OCI-LY7 (cell line): Measurements from ENCODE around the gene TMEM72. TPM values are rescaled to one million over a fixed set of nuclear protein-coding genes. Genes with fewer than 3 reads are reported as not detected.

Experiments
- BruUV-seq: library from RNA; stranded (reverse); fragments of 400-500 nt; replicated peaks from 2 replicates; lab custom pipeline; 2021; lab: Mats Ljungman, UMichigan
- CTCF ChIA-PET: fragments of 300-600 bp; sonication (Branson Sonifier 250); formaldehyde crosslinking; loops from one replicate; lab custom pipeline; 2022; ENCODE audit warnings: antibody characterized with exemption; ENCODE audit not compliant: unreplicated experiment; lab: Charles Lee
- POLR2A ChIA-PET: fragments of 300-600 bp; sonication (Branson Sonifier 250); formaldehyde crosslinking; loops from one replicate; lab custom pipeline; 2022; ENCODE audit warnings: antibody characterized with exemption; lab: Charles Lee
- DNase-seq: peaks from one replicate; pipeline ENCODE4 v3.0.0-alpha.2; 2015; ENCODE audit warnings: low spot score
- H2AFZ ChIP-seq: fragments of 200-600 bp; sonication (generic), shearing (Covaris generic); 2 replicates; pipeline ENCODE4 v1.6.1; 2014; ENCODE audit warnings: mild to moderate bottlenecking, antibody characterized with exemption, low read length, moderate library complexity
- H3K27ac ChIP-seq: fragments of 200-600 bp; sonication (generic); 2 replicates; pipeline ENCODE4 v1.5.1; 2014; ENCODE audit warnings: mixed run types, low read depth, mild to moderate bottlenecking, moderate library complexity, low read length, inconsistent platforms; ENCODE audit not compliant: poor library complexity, severe bottlenecking
- H3K36me3 ChIP-seq: fragments of 200-600 bp; sonication (generic); 2 replicates; pipeline ENCODE4 v1.6.1; 2014; ENCODE audit warnings: mild to moderate bottlenecking, antibody characterized with exemption, low read length, moderate library complexity, mixed read lengths; ENCODE audit not compliant: insufficient read depth
- H3K4me1 ChIP-seq: fragments of 200-600 bp; sonication (generic); 2 replicates; pipeline ENCODE4 v1.5.1; 2014; ENCODE audit warnings: mild to moderate bottlenecking, low read length; ENCODE audit not compliant: insufficient read depth, poor library complexity, severe bottlenecking
- H3K4me2 ChIP-seq: fragments of 200-600 bp; sonication (generic); 2 replicates; pipeline ENCODE4 v1.6.1; 2014; ENCODE audit warnings: mild to moderate bottlenecking, low read length
- H3K4me3 ChIP-seq: fragments of 200-600 bp; sonication (generic); 2 replicates; pipeline ENCODE4 v1.5.1; 2014; ENCODE audit warnings: mild to moderate bottlenecking, low read depth, low read length; ENCODE audit not compliant: poor library complexity, severe bottlenecking
- H3K79me2 ChIP-seq: fragments of 200-600 bp; sonication (generic); 2 replicates; pipeline ENCODE4 v1.6.1; 2016; ENCODE audit warnings: low read depth, mild to moderate bottlenecking, low read length, moderate library complexity, mixed read lengths; ENCODE audit not compliant: insufficient read depth
- H3K9me2 ChIP-seq: fragments of 200-600 bp; sonication (generic); 2 replicates; pipeline ENCODE4 v1.6.1; 2016; ENCODE audit warnings: mild to moderate bottlenecking, low read length, mixed read lengths; ENCODE audit not compliant: insufficient read depth
- H3K9me3 ChIP-seq: fragments of 200-600 bp; sonication (generic); 2 replicates; pipeline ENCODE4 v1.6.1; 2014; ENCODE audit warnings: mild to moderate bottlenecking, mixed run types, low read length, mixed read lengths
- H4K20me1 ChIP-seq: fragments of 200-600 bp; sonication (generic); 2 replicates; pipeline ENCODE4 v1.6.1; 2014; ENCODE audit warnings: mild to moderate bottlenecking, antibody characterized with exemption, low read length, moderate library complexity, mixed read lengths; ENCODE audit not compliant: insufficient read depth
- EZH2phosphoT487 ChIP-seq: fragments of 200-600 bp; sonication (generic); IDR thresholded peaks from 2 replicates; pipeline ENCODE4 v1.6.1; 2018; ENCODE audit warnings: low read depth, borderline replicate concordance, mild to moderate bottlenecking, mixed run types, antibody characterized with exemption, low read length, moderate library complexity, mixed read lengths
- intact Hi-C: fragments of 100-400 bp; cut with micrococcal nuclease; formaldehyde crosslinking; loops from one replicate; pipeline ENCODE4 v1.10.0; 2022; ENCODE audit not compliant: unreplicated experiment
- total RNA-seq, 2 experiments: library from RNA; depleted of rRNA in 1 of 2; stranded (reverse); fragments of >200 nt in 1 of 2; shearing (Covaris generic) in 1 of 2; gene quantifications; 2 replicates each; pipeline ENCODE4 v1.2.3, GENCODE V29; 2014 to 2022
- TF ChIP-seq, protein P1 (sequence below): fragments of 200-600 bp; sonication (generic); conservative IDR thresholded peaks from 2 replicates; pipeline ENCODE4 v1.5.1; 2014; ENCODE audit warnings: mild to moderate bottlenecking, antibody characterized with exemption, low read length, moderate library complexity, mixed read lengths

TMEM72 gene
- total RNA-seq, 2 experiments from 2014 or later = not detected

DNA sequence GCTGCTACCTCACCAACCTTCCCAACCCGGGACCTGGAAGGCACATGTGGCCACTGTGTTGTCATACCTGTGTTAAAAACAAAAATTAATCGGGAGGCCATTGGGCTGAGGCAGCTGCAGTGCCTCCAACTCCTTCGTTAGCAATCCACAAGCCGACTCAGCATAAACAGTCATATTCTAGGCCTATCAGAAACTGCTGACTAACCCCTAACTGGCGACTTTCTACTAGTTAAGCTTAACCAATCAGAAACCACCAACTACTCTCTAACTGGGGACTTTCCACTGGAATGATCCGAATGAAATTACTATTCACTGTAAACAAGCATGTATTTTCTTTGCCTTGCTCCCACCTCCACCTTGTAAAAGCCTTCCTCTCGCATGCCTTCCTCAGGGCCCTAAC is 14.1 kb upstream of the TMEM72 start:
- H2AFZ ChIP-seq = no peak overlapping the region
- no peaks in the 10 kb centered on the region for H3K36me3 ChIP-seq
- no peak for TF ChIP-seq EZH2phosphoT487
- POLR2A ChIA-PET = no interaction called here
- H3K9me2 ChIP-seq = no peaks in the 10 kb centered on the region
- no peaks in the 10 kb centered on the region for H3K4me1 ChIP-seq
- DNase-seq = no peak
- H4K20me1 ChIP-seq = no peaks in the 10 kb centered on the region
- H3K9me3 ChIP-seq = no peaks in the 10 kb centered on the region
- no peak overlapping the region for H3K4me2 ChIP-seq
- CTCF ChIA-PET = no interaction called here
- H3K79me2 ChIP-seq = no peaks in the 10 kb centered on the region
- no TSS peak for BruUV-seq
- intact Hi-C loops = no loop called here
- H3K4me3 ChIP-seq = no peak overlapping the region
- no peak overlapping the region for H3K27ac ChIP-seq

DNA sequence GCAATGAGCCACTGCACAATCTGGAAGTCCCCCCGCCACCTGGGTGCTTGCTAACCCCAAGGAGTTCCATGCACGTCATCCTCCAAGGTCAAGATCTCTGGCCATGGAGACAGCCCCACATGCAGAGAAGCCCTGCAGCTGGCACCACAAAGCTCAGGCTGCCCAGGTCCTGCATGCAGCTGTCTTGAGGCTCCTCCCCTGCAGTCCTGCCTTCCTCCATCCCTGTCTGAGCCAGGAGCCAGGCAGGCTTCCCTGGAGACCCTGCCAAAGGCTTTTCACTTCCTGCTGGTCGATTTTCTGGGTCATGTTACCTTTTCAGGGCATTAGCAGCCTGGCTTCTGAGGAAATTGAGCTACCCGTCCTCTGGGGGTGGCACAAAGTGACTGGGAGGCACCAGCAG is 12.5 kb upstream of the TMEM72 start:
- TF ChIP-seq EZH2phosphoT487 = no peak
- TF ChIP-seq, protein P1, sequence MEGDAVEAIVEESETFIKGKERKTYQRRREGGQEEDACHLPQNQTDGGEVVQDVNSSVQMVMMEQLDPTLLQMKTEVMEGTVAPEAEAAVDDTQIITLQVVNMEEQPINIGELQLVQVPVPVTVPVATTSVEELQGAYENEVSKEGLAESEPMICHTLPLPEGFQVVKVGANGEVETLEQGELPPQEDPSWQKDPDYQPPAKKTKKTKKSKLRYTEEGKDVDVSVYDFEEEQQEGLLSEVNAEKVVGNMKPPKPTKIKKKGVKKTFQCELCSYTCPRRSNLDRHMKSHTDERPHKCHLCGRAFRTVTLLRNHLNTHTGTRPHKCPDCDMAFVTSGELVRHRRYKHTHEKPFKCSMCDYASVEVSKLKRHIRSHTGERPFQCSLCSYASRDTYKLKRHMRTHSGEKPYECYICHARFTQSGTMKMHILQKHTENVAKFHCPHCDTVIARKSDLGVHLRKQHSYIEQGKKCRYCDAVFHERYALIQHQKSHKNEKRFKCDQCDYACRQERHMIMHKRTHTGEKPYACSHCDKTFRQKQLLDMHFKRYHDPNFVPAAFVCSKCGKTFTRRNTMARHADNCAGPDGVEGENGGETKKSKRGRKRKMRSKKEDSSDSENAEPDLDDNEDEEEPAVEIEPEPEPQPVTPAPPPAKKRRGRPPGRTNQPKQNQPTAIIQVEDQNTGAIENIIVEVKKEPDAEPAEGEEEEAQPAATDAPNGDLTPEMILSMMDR = no peak
- Histone ChIP-seq H2AFZ (no peak overlapping the region), H3K4me3 (no peak overlapping the region), H3K79me2 (no peaks in the 10 kb centered on the region), H3K4me1 (no peaks in the 10 kb centered on the region), H4K20me1 (no peaks in the 10 kb centered on the region), H3K9me3 (no peaks in the 10 kb centered on the region), H3K36me3 (no peaks in the 10 kb centered on the region), H3K9me2 (no peaks in the 10 kb centered on the region), H3K4me2 (no peak overlapping the region), H3K27ac (no peak overlapping the region)
- BruUV-seq = no TSS peak
- CTCF ChIA-PET = no interaction called here
- DNase-seq = no peak
- POLR2A ChIA-PET = no interaction called here
- intact Hi-C loops = no loop called here

DNA sequence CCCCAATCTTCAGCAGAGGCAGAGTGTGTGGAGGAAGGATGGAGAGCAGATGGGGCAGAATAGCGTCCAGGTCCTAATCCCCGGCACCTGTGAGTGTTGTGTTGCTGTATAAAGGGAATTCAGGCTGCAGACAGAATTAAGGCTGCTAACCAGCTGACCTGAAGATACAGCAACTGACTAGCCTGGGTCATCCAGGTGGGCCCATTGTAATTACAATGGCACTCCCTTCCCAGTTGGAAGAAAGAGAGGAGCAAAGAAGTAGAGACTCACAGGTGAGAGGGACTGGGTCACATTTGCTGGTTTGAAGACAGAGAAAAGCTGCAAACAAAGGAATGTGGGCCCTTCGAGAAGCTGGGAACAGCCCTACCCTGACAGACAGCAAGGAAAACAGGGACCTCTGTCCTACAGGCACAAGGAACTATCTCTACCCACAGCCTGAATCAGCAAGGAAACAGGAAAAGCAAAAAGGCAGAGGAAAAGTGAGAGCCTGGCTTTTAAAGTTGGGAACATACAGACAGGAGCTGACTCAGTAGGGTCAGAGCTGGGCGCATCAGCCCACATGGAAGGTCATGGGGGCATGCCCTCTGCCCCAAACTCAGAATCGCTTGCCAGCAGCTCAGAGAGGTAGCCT is 11.6 kb upstream of the TMEM72 start:
- Histone ChIP-seq H3K4me2 (no peak overlapping the region), H4K20me1 (no peaks in the 10 kb centered on the region), H3K9me2 (no peaks in the 10 kb centered on the region), H2AFZ (no peak overlapping the region), H3K27ac (no peak overlapping the region), H3K4me1 (no peaks in the 10 kb centered on the region), H3K9me3 (no peaks in the 10 kb centered on the region), H3K4me3 (no peak overlapping the region), H3K79me2 (no peaks in the 10 kb centered on the region), H3K36me3 (no peaks in the 10 kb centered on the region)
- BruUV-seq = no TSS peak
- DNase-seq = no peak
- TF ChIP-seq, protein P1 = no peak
- TF ChIP-seq EZH2phosphoT487 = no peak
- intact Hi-C loops = no loop called here
- ChIA-PET CTCF (interaction anchor here (0.6 kb wide), 1 partner anchor 591 kb away, joined by 3 read pairs; no protein-coding TSS in a partner anchor), POLR2A (interaction anchor here (0.6 kb wide), 1 partner anchor 10 kb away, joined by 3 read pairs; no protein-coding TSS in a partner anchor)
